RWPE1 (cell line): ENCODE measurements around the gene NALF2.

Experiments used
- CTCF ChIA-PET: fragments of 350-600 bp; sonication (Branson Sonifier 250); formaldehyde crosslinking; extraction: SDS; loops from one replicate; lab custom pipeline; 2021; lab: Yijun Ruan, JAX
- POLR2A ChIA-PET: fragments of 400-600 bp; formaldehyde crosslinking; extraction: SDS; loops from one replicate; lab custom pipeline; 2020; ENCODE audit warnings: antibody characterized with exemption; ENCODE audit not compliant: low non-redundant PET; lab: Yijun Ruan, JAX
- DNase-seq: peaks from one replicate; pipeline ENCODE4 v3.0.0; 2012; ENCODE audit warnings: low spot score
- H3K27ac ChIP-seq: fragments of 450-650 bp; 2 replicates; pipeline ENCODE4 v1.5.1; 2017
- CTCF ChIP-seq: fragments of 450-650 bp; conservative IDR thresholded peaks from 2 replicates; pipeline ENCODE4 v1.5.1; 2017; ENCODE audit warnings: low read depth, mild to moderate bottlenecking

NALF2 gene

GRCh38 chrX:69506617-69507499 is 2.7 kb downstream of the NALF2 start:
- no peak for TF ChIP-seq CTCF
- no peak for DNase-seq
- ChIA-PET CTCF (interaction anchor here (0.7 kb wide), 1 partner anchor 122 kb away, joined by 3 read pairs; no protein-coding TSS in a partner anchor), POLR2A (no interaction called here)
- no peak overlapping the region for H3K27ac ChIP-seq

GRCh38 chrX:69507500-69507789 is 3.3 kb downstream of the NALF2 start:
- no peak overlapping the region for H3K27ac ChIP-seq
- TF ChIP-seq CTCF, result no peak
- POLR2A ChIA-PET, result no interaction called here
- no peak for DNase-seq
- CTCF ChIA-PET, result interaction anchor here (0.7 kb wide), 1 partner anchor 121 kb away, joined by 3 read pairs; no protein-coding TSS in a partner anchor

- no peak for TF ChIP-seq CTCF
- H3K27ac ChIP-seq, result no peak overlapping the region
- POLR2A ChIA-PET, result no interaction called here
- CTCF ChIA-PET, result no interaction called here
- no peak for DNase-seq
Observed at GRCh38 chrX:69508610-69509009, 4.5 kb downstream of the NALF2 start.

- no peak for TF ChIP-seq CTCF
- DNase-seq, result no peak
- POLR2A ChIA-PET, result no interaction called here
- no peak overlapping the region for H3K27ac ChIP-seq
- CTCF ChIA-PET, result no interaction called here
Observed at GRCh38 chrX:69510137-69510715, 6.1 kb downstream of the NALF2 start.

- ChIA-PET CTCF (no interaction called here), POLR2A (no interaction called here)
- no peak for TF ChIP-seq CTCF
- H3K27ac ChIP-seq, result no peak overlapping the region
- no peak for DNase-seq
Observed at GRCh38 chrX:69510914-69511513, 6.9 kb downstream of the NALF2 start.

GRCh38 chrX:69522052-69522451 is 17.9 kb downstream of the NALF2 start:
- POLR2A ChIA-PET, result no interaction called here
- CTCF ChIA-PET, result no interaction called here
- no peak for TF ChIP-seq CTCF

More at GRCh38 chrX:69522052-69522451, 17.9 kb downstream of the NALF2 start:
- no peak for DNase-seq
- no peak overlapping the region for H3K27ac ChIP-seq
